ENCODE data around the gene RBM38.

- TF ChIP-seq POLR2A (IDR thresholded peaks at IDR 0.05; ENCODE audit: low read depth, low read length) (no peak), POLR2AphosphoS5 (IDR thresholded peaks at IDR 0.05; ENCODE audit: low read depth, low read length) (no peak)
Observed at GRCh38 chr20:57410924-57411323, 19.7 kb downstream of the RBM38 start.

All from GM12892 (cell line).